ENCODE data around the gene CBY3. TPM values are rescaled to one million over a fixed set of nuclear protein-coding genes. Genes with fewer than 3 reads are reported as not detected.

CBY3 gene
- total RNA-seq, 2 donors from 2014 or later, result not detected

DNA sequence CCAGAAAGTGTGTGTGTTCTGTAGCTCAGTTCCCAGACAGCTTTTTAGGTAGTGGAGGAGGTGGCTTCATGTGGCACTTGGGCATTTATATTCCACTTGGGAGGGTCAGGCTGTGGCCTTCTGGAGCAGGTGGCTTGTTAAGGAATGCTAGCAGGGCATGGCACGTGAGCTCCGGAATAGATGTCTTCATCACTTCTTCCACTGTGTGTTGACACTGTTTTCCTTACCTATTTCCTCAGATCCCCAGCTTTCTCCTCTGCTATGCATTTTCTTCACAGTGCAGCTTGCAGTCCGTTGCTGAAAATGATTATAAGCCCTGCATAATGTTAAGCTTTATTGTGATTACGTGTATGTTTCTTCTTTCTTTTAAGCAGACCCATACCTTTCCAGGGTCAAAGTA, 48.5 kb upstream of the CBY3 start:
- H3K4me3 ChIP-seq (ENCODE audit: low read length), result no peak overlapping the region
- peaks cover 60% of the 10 kb centered on the region for H3K36me3 Mint-ChIP-seq (ENCODE audit: low read depth)
- H3K27ac Mint-ChIP-seq, result no peak overlapping the region
- H3K36me3 ChIP-seq (ENCODE audit: control insufficient read depth, insufficient read depth, low read length), result peaks cover 74% of the 10 kb centered on the region
- TF ChIP-seq, protein P1, sequence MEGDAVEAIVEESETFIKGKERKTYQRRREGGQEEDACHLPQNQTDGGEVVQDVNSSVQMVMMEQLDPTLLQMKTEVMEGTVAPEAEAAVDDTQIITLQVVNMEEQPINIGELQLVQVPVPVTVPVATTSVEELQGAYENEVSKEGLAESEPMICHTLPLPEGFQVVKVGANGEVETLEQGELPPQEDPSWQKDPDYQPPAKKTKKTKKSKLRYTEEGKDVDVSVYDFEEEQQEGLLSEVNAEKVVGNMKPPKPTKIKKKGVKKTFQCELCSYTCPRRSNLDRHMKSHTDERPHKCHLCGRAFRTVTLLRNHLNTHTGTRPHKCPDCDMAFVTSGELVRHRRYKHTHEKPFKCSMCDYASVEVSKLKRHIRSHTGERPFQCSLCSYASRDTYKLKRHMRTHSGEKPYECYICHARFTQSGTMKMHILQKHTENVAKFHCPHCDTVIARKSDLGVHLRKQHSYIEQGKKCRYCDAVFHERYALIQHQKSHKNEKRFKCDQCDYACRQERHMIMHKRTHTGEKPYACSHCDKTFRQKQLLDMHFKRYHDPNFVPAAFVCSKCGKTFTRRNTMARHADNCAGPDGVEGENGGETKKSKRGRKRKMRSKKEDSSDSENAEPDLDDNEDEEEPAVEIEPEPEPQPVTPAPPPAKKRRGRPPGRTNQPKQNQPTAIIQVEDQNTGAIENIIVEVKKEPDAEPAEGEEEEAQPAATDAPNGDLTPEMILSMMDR (conservative IDR thresholded peaks at IDR 0.05), result no peak
- H3K4me1 ChIP-seq (ENCODE audit: control insufficient read depth, insufficient read depth, low read length), result no peaks in the 10 kb centered on the region
- no peaks in the 10 kb centered on the region for H3K9me3 ChIP-seq (ENCODE audit: control insufficient read depth, low read length)
- no peaks in the 10 kb centered on the region for H3K9me3 Mint-ChIP-seq
- no peaks in the 10 kb centered on the region for H3K27me3 ChIP-seq (ENCODE audit: control insufficient read depth, insufficient read depth, low read length, poor library complexity, severe bottlenecking)
- WGBS, 2 experiments (ENCODE audit: insufficient coverage in 1 of 2, insufficient read length in 1 of 2), result 82 to 85% methylated on average over 4 of the region's 4 CpGs
- no peak overlapping the region for H3K27ac ChIP-seq (ENCODE audit: low read depth, low read length)
- H3K4me1 Mint-ChIP-seq, result peaks cover 2% of the 10 kb centered on the region
- H3K27me3 Mint-ChIP-seq (ENCODE audit: insufficient read depth), result no peaks in the 10 kb centered on the region
- H3K9ac ChIP-seq (ENCODE audit: extremely low read depth, low read length, poor library complexity, severe bottlenecking), result no peak overlapping the region
- DNase-seq, result no peak
- H3K4me3 Mint-ChIP-seq, result no peak overlapping the region

DNA sequence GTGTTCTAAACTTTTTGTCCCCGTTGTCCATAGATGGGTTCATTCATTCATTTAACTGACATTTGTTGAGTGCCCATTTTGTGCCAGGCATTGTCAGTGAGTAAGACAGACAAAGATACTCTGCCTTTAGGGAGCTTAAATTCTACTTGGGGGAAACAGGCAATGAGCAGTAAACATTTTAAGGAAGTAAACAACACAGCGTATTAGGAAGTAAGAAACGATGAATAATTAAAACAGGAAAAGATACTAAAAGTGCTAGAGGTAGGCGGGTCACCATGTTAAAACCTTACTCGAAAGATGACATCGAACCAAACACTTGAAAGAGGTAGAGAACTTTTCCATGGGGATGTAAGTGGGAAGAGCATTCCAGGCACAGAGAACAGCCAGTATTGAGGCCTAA, 46.3 kb upstream of the CBY3 start:
- Histone ChIP-seq H3K36me3 (ENCODE audit: control insufficient read depth, insufficient read depth, low read length) (peaks cover 93% of the 10 kb centered on the region), H3K4me3 (ENCODE audit: low read length) (no peak overlapping the region), H3K27ac (ENCODE audit: low read depth, low read length) (no peak overlapping the region), H3K4me1 (ENCODE audit: control insufficient read depth, insufficient read depth, low read length) (no peaks in the 10 kb centered on the region), H3K9ac (ENCODE audit: extremely low read depth, low read length, poor library complexity, severe bottlenecking) (no peak overlapping the region), H3K9me3 (ENCODE audit: control insufficient read depth, low read length) (no peaks in the 10 kb centered on the region), H3K27me3 (ENCODE audit: control insufficient read depth, insufficient read depth, low read length, poor library complexity, severe bottlenecking) (no peaks in the 10 kb centered on the region)
- H3K27ac Mint-ChIP-seq, result no peak overlapping the region
- no peaks in the 10 kb centered on the region for H3K4me1 Mint-ChIP-seq
- H3K36me3 Mint-ChIP-seq (ENCODE audit: low read depth), result peaks cover 82% of the 10 kb centered on the region
- H3K4me3 Mint-ChIP-seq, result no peak overlapping the region
- no peak for DNase-seq
- no peaks in the 10 kb centered on the region for H3K27me3 Mint-ChIP-seq (ENCODE audit: insufficient read depth)
- no peaks in the 10 kb centered on the region for H3K9me3 Mint-ChIP-seq
- WGBS, 2 experiments (ENCODE audit: insufficient coverage in 1 of 2, insufficient read length in 1 of 2), result 95 to 99% methylated on average over 6 of the region's 6 CpGs
- TF ChIP-seq, protein P1 (conservative IDR thresholded peaks at IDR 0.05), result no peak

DNA sequence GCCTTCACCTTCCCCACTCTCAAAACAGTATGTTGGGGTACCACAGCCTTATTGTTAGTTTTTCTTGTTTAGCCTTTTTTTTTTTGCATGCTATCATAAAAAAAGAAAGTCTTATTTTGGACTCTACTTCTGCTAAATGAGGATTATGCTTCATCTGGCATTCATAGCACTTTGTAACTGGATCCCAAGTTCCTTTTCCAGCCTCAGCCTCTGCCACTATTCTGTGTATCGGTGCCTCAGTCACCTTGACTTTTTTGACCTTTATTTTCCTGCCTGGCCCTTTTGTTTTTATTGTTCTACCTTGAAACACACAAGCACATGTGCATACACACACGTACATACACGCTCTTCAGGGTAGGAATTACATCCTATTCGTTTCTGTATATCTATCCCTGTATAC, 43.3 kb upstream of the CBY3 start:
- H3K4me3 ChIP-seq (ENCODE audit: low read length), result no peak overlapping the region
- Mint-ChIP-seq H3K27ac (no peak overlapping the region), H3K4me1 (no peaks in the 10 kb centered on the region), H3K4me3 (no peak overlapping the region), H3K36me3 (ENCODE audit: low read depth) (peaks cover 83% of the 10 kb centered on the region), H3K9me3 (no peaks in the 10 kb centered on the region), H3K27me3 (ENCODE audit: insufficient read depth) (no peaks in the 10 kb centered on the region)
- peaks cover 92% of the 10 kb centered on the region for H3K36me3 ChIP-seq (ENCODE audit: control insufficient read depth, insufficient read depth, low read length)
- H3K4me1 ChIP-seq (ENCODE audit: control insufficient read depth, insufficient read depth, low read length), result no peaks in the 10 kb centered on the region
- TF ChIP-seq, protein P1 (conservative IDR thresholded peaks at IDR 0.05), result no peak
- WGBS, 2 experiments (ENCODE audit: insufficient coverage in 1 of 2, insufficient read length in 1 of 2), result 95 to 100% methylated on average over 2 to 4 of the region's 4 CpGs
- no peak for DNase-seq
- H3K27me3 ChIP-seq (ENCODE audit: control insufficient read depth, insufficient read depth, low read length, poor library complexity, severe bottlenecking), result no peaks in the 10 kb centered on the region
- H3K9ac ChIP-seq (ENCODE audit: extremely low read depth, low read length, poor library complexity, severe bottlenecking), result no peak overlapping the region
- H3K9me3 ChIP-seq (ENCODE audit: control insufficient read depth, low read length), result no peaks in the 10 kb centered on the region
- no peak overlapping the region for H3K27ac ChIP-seq (ENCODE audit: low read depth, low read length)
